ENCODE measurements around the gene ITSN1.

GRCh38 chr21:33760641-33761440, 118.5 kb downstream of the ITSN1 start:
- TF ChIP-seq CTCF (conservative IDR thresholded peaks at IDR 0.05 in 1 of 2, IDR thresholded peaks at IDR 0.05 in 1 of 2; ENCODE audit: extremely low read depth in 1 of 2, insufficient read depth in 1 of 2, low read depth in 1 of 2, low read length in 2 of 2) (no peak), EZH2 (IDR thresholded peaks at IDR 0.05; ENCODE audit: borderline replicate concordance, low read length) (no peak)
